ENCODE results near the gene KIF26B.

KIF26B gene

DNA sequence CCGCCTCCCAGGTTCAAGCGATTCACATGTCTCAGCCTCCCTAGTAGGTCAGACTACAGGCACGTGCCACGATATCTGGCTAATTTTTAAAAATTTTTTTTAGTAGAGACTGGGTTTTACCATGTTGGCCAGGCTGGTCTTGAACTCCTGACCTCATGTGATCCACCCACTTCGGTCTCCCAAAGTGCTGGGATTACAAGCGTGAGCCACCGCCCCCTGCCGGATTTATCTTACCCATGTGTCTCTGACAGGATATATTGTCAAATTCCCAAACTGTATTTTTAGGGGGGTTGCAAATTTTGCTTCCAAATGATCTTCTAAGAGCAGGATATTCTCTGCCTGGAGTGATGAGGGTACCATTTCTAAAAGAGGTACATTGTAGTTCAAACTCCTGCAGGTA is 74.3 kb downstream of the KIF26B start:
- Histone ChIP-seq H3K4me2 (ENCODE audit: low read depth, low read length, poor library complexity, severe bottlenecking) (no peak overlapping the region), H3K4me3 (ENCODE audit: insufficient read depth, low read length, poor library complexity, severe bottlenecking) (no peak overlapping the region)
- TF ChIP-seq EZH2phosphoT487 (conservative IDR thresholded peaks at IDR 0.05; ENCODE audit: low read length): no peak
- TF ChIP-seq, protein P1, sequence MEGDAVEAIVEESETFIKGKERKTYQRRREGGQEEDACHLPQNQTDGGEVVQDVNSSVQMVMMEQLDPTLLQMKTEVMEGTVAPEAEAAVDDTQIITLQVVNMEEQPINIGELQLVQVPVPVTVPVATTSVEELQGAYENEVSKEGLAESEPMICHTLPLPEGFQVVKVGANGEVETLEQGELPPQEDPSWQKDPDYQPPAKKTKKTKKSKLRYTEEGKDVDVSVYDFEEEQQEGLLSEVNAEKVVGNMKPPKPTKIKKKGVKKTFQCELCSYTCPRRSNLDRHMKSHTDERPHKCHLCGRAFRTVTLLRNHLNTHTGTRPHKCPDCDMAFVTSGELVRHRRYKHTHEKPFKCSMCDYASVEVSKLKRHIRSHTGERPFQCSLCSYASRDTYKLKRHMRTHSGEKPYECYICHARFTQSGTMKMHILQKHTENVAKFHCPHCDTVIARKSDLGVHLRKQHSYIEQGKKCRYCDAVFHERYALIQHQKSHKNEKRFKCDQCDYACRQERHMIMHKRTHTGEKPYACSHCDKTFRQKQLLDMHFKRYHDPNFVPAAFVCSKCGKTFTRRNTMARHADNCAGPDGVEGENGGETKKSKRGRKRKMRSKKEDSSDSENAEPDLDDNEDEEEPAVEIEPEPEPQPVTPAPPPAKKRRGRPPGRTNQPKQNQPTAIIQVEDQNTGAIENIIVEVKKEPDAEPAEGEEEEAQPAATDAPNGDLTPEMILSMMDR (IDR thresholded peaks at IDR 0.05; ENCODE audit: insufficient read depth, low read length, poor library complexity, severe bottlenecking): no peak

DNA sequence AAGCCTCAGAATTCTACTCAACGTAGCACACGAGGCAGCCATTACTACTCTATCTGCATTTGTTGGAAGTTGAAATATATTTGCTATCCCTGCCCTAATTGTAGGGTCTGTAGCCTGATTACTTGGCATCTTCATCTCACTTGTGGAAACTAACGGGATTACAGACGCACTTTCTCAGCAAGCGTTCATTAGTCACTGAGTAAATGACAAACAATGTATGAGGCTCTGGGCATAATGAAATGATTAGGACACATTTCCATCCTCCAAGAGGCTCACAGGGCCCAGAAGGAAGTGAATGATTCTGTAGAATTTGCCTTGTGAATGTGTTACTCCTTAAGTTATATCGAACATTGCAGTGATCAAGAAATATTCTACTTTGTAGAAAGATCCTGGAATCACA is 78.1 kb downstream of the KIF26B start:
- H3K4me3 ChIP-seq (ENCODE audit: insufficient read depth, low read length, poor library complexity, severe bottlenecking): no peak overlapping the region
- H2AFZ ChIP-seq (ENCODE audit: low read depth, low read length, severe bottlenecking): no peak overlapping the region
- no peaks in the 10 kb centered on the region for H3K9me3 ChIP-seq (ENCODE audit: insufficient read depth, low read length)
- H3K36me3 ChIP-seq (ENCODE audit: low read length): no peaks in the 10 kb centered on the region
- no peak for TF ChIP-seq EZH2phosphoT487 (conservative IDR thresholded peaks at IDR 0.05; ENCODE audit: low read length)
- TF ChIP-seq, protein P1 (IDR thresholded peaks at IDR 0.05; ENCODE audit: insufficient read depth, low read length, poor library complexity, severe bottlenecking): no peak
- H3K27ac ChIP-seq (ENCODE audit: low read depth, low read length): no peak overlapping the region
- no peaks in the 10 kb centered on the region for H3K27me3 ChIP-seq (ENCODE audit: low read length)
- no peaks in the 10 kb centered on the region for H3K9me2 ChIP-seq (replicated peaks; ENCODE audit: insufficient read depth, low read length)
- H3K79me2 ChIP-seq (ENCODE audit: insufficient read depth, low read length): no peaks in the 10 kb centered on the region
- H3K4me2 ChIP-seq (ENCODE audit: low read depth, low read length, poor library complexity, severe bottlenecking): no peak overlapping the region
- no peak overlapping the region for H3K9ac ChIP-seq (ENCODE audit: low read length)
- no peaks in the 10 kb centered on the region for H3F3A ChIP-seq (ENCODE audit: insufficient read depth)
- H4K20me1 ChIP-seq (ENCODE audit: low read depth, low read length): no peaks in the 10 kb centered on the region

More for the DNA sequence above, 74.3 kb downstream of the KIF26B start:
- Histone ChIP-seq H3K27ac (ENCODE audit: low read depth, low read length) (no peak overlapping the region), H3K36me3 (ENCODE audit: low read length) (no peaks in the 10 kb centered on the region), H3K9me2 (replicated peaks; ENCODE audit: insufficient read depth, low read length) (no peaks in the 10 kb centered on the region), H3F3A (ENCODE audit: insufficient read depth) (no peaks in the 10 kb centered on the region), H2AFZ (ENCODE audit: low read depth, low read length, severe bottlenecking) (no peak overlapping the region), H3K9me3 (ENCODE audit: insufficient read depth, low read length) (no peaks in the 10 kb centered on the region), H3K79me2 (ENCODE audit: insufficient read depth, low read length) (no peaks in the 10 kb centered on the region), H4K20me1 (ENCODE audit: low read depth, low read length) (no peaks in the 10 kb centered on the region), H3K9ac (ENCODE audit: low read length) (no peak overlapping the region), H3K27me3 (ENCODE audit: low read length) (no peaks in the 10 kb centered on the region)

DNA sequence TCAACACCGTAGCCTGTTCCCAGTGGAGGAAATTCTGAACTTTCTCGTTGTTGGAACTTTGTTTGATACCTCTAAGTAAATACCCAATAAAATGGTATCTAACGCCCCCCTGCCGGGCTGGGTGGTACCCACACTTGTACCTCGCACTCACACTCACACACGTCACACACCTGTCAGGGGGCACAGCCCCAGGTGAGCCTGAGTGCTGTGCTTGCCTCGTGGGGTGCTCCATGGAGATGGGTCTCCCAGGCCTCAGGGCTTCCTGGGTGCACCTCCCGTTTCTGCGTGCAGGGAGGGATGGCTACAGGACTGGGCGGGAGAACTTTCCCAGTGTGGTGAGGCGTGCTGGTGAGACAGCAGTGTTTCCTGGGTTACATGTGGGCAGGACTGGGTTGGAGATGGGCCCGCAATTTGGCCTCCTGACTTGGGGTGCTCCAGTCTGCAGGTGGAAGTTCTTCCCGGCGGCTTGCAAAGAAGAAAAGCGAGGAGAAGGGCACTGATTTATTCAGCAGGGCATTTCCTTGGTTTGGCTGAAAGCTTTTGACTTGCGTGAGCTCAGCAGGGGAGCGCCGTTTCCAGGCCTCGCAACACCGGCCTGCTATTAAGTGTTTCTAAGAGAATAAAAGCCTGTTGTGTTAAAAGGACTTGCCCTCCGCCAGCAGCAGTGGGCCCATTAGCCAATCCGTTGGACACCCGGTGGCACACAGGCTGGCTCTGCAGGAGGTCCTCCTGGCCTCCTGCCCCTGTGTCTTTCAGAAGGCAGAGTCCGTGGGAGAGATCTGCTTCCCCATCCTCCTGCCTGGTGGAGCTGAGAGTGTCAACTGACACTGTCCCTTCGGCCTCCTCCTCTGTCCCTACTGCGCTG is 79.7 kb downstream of the KIF26B start:
- Histone ChIP-seq H3K9me2 (replicated peaks; ENCODE audit: insufficient read depth, low read length) (no peaks in the 10 kb centered on the region), H3K27ac (ENCODE audit: low read depth, low read length) (no peak overlapping the region), H3F3A (ENCODE audit: insufficient read depth) (no peaks in the 10 kb centered on the region), H3K79me2 (ENCODE audit: insufficient read depth, low read length) (no peaks in the 10 kb centered on the region), H3K36me3 (ENCODE audit: low read length) (no peaks in the 10 kb centered on the region), H3K4me3 (ENCODE audit: insufficient read depth, low read length, poor library complexity, severe bottlenecking) (no peak overlapping the region), H3K9ac (ENCODE audit: low read length) (no peak overlapping the region), H3K9me3 (ENCODE audit: insufficient read depth, low read length) (no peaks in the 10 kb centered on the region), H2AFZ (ENCODE audit: low read depth, low read length, severe bottlenecking) (no peak overlapping the region), H3K27me3 (ENCODE audit: low read length) (no peaks in the 10 kb centered on the region), H4K20me1 (ENCODE audit: low read depth, low read length) (no peaks in the 10 kb centered on the region), H3K4me2 (ENCODE audit: low read depth, low read length, poor library complexity, severe bottlenecking) (no peak overlapping the region)
- TF ChIP-seq, protein P1 (IDR thresholded peaks at IDR 0.05; ENCODE audit: insufficient read depth, low read length, poor library complexity, severe bottlenecking): no peak
- TF ChIP-seq EZH2phosphoT487 (conservative IDR thresholded peaks at IDR 0.05; ENCODE audit: low read length): no peak

Data from SU-DHL-6 (cell line).